ENCODE results near the gene AAK1.
"Not testable (repeated sequence)": the region's sequence is repeated elsewhere in the genome, so short reads cannot be mapped to it uniquely, and the experiment has no call there.

The AAK1 gene

DNA sequence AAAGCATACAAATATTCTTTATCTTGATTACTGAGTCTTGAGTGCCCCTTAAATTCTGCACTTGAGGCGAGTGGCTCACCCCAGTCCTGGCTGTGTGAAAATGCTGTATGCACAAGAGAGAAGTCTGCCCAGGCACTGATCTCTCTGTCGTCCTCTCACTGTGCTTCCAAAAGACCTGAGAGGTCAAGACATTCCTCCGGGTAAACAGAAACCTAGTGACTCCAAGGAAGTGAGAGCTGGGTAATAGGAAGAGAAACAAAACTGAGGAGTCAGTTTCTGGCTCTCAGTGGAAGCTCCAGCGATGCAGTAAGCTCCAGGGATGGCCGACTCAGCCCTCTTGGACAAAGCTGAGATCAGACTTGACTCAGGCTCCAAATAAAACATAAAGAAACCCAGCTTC, 70.9 kb downstream of the AAK1 start:
- peak; percentile 77 for DNase-seq (ENCODE audit: low read depth)

- DNase-seq (ENCODE audit: low read depth) = no peak
These were observed 72.3 kb downstream of the AAK1 start for GRCh38 chr2:69571189-69571588.

DNA sequence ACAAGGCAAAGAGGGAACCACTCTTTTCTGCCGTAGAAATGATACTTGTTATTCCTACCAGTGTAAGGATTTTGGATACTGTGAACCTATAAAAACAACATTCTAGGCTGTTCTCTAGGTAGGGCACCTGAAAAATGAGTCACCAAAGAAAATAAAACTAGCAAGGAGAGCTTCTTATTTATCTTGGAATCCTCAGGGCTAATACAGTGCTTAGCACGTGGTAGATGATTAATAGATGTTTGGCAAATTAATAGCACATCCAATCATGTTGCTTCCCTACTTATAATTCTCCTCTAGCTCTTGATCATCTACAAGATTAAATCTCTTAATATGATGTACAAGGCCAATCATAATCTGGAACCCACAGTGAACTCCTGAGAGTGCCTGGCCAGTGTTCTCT, 73.1 kb downstream of the AAK1 start:
- DNase-seq (ENCODE audit: low read depth) = no peak

GRCh38 chr2:69567909-69568300, 75.6 kb downstream of the AAK1 start:
- no peak for DNase-seq (ENCODE audit: low read depth)

- DNase-seq (ENCODE audit: low read depth) = no peak
These were observed 76.2 kb downstream of the AAK1 start for GRCh38 chr2:69567157-69567908.

DNA sequence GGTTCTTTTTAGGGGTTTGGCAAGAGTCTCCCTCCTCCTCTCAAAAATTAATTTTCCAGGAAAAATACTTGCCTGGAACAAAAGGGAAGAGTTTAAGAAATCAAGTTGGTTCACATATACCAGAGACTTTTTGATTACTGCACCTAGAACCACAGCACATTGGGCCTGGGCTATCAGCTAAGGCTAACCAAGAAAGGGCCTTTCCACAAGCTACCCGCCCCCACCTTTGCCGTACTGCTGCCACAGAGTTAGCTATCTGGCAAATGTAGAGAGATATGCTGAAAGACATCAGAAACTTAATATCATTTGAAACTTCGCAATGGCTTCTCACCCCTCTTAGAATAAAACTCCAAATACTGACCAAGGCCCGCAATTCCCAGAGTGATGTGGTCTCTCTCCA, 76.9 kb downstream of the AAK1 start:
- DNase-seq (ENCODE audit: low read depth) = no peak

DNA sequence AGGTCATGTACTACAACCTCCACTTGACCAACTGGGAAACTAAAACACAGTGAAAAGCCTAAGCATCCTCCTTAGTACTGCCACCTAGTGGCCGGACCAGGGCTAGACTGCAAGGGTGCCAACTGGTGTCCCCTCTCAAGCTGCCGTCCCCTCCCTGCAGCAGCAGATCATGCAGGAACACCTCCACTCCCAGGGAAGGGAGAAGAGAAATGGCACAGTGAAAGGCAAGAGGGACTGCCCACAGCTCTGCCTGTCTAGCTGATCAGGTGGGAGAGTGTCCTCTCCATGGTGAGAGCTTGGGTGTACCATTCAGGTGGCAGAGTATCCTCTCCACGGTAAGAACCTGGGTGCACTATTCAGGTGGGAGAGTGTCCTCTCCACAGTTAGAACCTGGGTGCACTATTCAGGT, 78.1 kb downstream of the AAK1 start:
- no peak for DNase-seq (ENCODE audit: low read depth)

DNA sequence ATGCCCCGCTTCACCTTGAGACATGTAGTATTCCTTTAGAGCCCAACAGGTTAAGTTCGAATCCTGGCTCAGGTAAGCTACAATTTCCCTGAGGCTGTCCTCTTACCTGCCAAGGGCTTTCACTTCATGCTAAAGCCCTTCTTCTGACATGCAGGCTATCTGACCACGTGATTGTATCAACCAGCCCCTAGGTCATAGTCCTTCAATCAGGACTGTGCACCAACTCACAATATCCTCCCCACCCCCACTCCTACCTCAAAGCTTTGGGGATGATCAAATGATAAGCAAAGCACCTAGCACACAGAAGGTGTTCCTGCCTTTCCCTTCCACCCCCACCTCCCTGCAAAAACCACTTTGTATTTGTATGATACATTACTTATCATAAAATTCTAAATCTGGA, 78.9 kb downstream of the AAK1 start:
- no peak for DNase-seq (ENCODE audit: low read depth)

- no peak for DNase-seq (ENCODE audit: low read depth)
These were observed 80.5 kb downstream of the AAK1 start for GRCh38 chr2:69563021-69563420.

DNA sequence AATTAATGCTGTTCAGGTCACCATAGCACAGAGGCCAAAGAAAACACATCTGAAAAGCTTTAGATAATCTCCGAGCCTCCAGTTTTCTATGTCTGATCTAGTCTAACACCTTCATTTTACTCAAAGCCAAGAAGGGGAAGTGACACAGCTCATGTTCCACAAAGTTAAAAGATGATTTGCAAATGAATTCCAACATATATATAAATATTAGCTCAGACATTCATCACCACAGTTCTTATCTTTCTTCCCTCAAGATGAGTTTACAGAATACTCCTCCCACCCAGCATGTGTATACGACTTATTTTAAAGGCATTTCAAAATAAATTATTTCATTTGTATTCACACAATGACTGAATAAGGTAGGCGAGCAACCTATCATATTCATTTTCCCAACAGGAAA, 82.4 kb downstream of the AAK1 start:
- DNase-seq (ENCODE audit: low read depth) = no peak

DNA sequence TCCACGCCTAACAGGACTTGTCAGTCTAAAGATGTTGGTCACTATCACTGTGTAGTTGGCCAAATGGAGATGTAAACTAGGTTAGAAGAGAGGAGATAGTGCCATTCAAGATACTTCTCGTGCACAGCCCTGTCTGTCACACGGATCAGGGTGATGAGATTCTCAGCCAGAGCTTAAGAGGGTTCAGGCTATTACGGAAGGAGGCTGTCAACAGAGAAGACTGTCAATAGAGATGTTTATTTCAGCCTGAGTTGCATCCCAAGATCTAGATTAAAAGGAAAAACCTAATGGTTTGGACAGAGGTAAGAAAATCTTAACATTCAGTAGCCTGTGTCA, 83.4 kb downstream of the AAK1 start:
- DNase-seq (ENCODE audit: low read depth) = no peak

DNA sequence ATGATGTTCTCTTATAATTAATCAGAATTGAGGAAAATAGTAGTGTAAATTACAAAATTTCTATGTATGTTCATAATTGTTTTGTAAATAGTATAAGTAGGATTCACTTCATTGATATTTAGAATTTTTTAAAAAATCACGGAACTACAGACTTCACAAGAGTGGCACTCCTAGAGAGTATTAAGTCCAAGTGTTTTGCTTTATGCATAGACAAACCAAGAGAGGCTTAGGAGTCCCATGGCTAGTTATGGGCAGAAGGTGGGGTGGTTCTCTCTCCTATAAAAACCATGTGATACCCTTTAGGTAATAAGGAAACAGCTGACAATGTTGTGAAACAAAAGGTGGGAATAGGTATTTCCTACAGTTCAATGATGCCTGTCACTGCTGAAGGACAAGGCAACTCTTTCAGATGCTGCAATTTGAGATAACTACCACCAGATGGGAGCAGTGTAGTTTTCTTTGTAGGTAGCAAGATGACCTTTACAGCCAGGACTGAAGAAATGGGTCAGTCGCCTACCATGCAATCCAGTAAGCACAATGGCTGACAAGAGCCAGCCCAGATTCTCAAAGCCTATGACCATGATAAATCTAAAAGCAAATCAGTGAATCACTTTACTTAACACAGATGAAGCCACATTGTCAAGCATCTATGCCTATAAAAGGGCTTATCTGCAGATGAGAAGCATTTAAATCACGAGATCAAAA, 83.9 kb downstream of the AAK1 start:
- peak; percentile 47 for DNase-seq (ENCODE audit: low read depth)

- DNase-seq (ENCODE audit: low read depth) = no peak
These were observed 87.5 kb downstream of the AAK1 start for GRCh38 chr2:69556008-69556407.

DNA sequence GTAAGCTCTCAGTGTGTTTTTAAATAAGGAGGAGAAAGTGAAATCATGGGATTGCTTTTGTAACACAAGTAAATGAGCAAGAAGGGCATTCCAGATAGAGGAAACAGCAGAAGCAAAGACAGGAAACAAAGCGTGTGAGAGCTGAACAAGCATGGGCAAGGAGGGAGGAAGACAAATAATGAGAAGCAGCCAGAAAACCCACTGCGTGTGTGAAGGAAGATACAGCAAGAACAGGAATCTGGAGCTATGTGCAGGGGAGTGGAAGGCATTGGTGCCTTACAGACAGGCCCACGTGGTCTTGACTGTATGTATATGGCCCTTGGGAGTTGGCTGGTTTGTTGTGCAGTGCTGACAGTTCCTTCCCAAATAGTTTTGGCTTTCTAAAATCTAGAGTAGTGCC, 88.6 kb downstream of the AAK1 start:
- peak; percentile 56 for DNase-seq (ENCODE audit: low read depth)

GRCh38 chr2:69554568-69554967, 89.0 kb downstream of the AAK1 start:
- no peak for DNase-seq (ENCODE audit: low read depth)

DNA sequence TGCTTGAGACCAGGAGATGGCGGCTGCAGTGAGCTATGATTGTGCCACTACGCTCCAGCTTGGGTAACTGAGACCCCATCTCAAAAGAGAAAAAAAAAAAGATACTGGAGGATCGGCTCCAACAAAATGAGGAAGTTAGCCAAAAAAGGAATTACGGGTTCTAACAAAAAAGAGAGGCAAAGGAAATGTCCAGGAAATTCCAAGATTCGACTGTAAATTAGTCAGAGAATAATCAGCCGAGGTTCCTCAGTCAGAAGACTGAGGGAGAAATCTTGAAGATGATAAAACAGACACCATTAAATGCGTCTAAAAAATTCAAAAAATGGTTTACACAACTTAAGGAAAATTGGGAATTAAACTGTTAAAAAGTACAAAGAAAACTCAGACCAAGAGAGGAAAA, 89.5 kb downstream of the AAK1 start:
- DNase-seq (ENCODE audit: low read depth) = no peak

DNA sequence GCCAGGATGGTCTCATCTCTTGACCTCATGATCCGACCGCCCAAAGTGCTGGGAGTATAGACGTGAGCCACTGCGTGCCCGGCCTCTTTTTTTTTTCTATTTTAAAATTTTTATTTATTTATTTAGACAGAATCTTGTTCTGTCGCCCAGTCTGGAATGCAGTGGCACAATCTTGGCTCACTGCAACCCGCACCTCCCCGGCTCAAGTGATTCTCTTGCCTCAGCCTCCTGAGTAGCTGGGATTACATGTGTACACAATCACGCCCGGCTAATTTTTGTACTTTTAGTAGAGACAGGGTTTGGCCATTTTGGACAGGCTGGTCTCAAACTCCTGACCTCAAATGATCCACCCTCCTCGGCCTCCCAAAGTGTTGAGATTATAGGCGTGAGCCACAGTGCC, 93.0 kb downstream of the AAK1 start:
- DNase-seq (ENCODE audit: low read depth) = not testable (repeated sequence)

DNA sequence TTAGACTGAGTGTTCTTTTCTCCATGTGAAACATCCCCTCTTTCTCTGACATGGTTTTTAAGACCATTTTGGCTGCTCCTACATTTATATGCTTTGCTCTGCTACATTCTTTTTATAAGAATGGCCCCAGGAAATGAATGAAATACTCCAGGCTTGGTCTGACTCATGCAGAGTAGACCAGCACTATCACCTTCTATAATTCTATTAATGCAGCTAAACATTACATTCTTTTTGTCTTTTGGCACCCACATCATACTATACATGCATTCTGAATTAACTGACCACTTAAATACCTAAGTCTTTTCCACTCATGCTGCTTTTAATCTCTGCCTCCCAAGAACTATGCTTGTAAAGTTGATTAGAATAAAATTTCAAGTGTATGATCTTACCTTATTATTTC, 94.1 kb downstream of the AAK1 start:
- DNase-seq (ENCODE audit: low read depth) = no peak

DNA sequence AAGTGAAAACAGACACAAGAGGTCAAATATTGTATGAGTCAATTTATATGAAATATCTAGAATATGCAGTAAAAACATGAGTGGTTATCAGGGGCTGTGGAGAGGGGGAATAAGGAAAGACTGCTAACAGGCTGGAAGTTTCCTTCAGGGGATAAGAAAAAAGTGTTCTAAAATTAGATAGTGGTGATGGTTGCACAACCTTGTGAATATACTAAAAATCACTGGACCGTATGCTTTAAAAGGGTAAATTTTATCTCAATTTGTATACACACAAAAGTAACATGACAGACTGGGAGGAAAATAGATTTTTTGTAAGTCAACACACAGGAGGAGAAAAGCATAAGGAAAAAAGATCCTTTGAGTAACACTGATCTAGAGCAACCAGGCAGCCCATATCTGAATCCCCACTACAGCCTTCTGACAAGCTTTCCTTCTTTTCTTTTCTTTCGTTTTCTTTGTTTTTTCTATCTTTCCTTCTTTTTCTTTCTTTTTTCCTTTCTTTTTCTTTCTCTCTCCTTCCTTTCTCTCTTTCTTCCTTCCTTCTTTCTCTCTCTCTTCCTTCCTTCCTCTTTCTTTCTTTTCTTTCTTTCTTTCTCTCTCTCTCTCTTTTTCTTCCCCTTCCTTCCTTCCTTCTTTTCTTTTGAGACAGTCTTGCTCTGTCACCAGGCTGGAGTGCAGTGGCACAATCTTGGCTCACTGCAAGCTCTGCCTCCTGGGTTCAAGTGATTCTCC, 95.4 kb downstream of the AAK1 start:
- no peak for DNase-seq (ENCODE audit: low read depth)

- DNase-seq (ENCODE audit: low read depth) = no peak
These were observed 96.9 kb downstream of the AAK1 start for GRCh38 chr2:69546646-69547045.

DNA sequence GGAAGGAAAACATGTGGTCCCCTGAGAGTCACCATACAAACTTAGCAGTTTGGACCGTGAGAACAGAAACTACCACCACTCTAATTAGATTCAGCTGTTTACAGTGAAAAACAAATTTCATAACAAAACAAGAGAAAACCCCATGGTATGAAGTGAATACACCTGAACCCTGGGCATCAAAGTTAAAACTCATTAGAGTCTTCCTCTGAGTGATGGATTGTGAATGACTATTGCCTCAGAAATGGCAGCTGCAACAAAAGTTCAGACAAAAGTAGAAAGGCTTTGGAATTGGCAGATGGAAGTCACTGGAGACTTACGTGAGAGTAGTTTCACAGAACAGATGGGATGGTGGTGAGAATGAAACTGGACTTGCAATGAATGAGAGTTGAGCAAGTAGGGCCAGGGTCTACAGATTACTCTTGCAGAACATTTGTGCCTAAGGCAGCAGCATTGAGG, 98.0 kb downstream of the AAK1 start:
- no peak for DNase-seq (ENCODE audit: low read depth)

- DNase-seq (ENCODE audit: low read depth) = no peak
These were observed 98.6 kb downstream of the AAK1 start for GRCh38 chr2:69544951-69545350.

GRCh38 chr2:69539549-69539908, 104.0 kb downstream of the AAK1 start:
- no peak for DNase-seq (ENCODE audit: low read depth)

Data from stromal cell of bone marrow (primary cell).